ENCODE measurements around the gene GPD1. TPM values are rescaled to one million over a fixed set of nuclear protein-coding genes. Genes with fewer than 3 reads are reported as not detected.

The GPD1 gene
- total RNA-seq, 1 experiment from 2014 or later = 1.6 TPM

DNA sequence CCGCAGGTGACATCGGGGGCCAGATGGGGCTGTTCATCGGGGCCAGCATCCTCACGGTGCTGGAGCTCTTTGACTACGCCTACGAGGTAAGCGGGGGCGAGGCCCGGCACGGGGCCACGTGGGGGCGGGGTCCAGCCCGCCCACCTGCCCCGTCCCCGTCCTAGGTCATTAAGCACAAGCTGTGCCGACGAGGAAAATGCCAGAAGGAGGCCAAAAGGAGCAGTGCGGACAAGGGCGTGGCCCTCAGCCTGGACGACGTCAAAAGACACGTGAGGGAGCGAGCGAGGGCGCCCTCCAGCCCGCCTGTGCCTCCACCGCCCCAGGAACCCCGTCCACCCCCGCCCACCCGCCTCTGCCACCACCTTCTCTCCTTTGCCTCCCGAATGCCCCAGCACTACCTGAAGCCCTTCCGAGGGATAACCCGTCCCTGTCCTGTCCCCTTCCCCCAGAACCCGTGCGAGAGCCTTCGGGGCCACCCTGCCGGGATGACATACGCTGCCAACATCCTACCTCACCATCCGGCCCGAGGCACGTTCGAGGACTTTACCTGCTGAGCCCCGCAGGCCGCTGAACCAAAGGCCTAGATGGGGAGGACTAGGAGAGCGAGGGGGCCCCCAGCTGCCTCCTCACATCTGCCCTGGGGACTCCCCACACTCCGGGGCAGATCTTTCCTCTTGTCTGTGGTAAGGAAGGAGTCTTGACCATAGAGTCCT, 22.6 kb upstream of the GPD1 start:
- TF ChIP-seq CBX3 (IDR thresholded peaks at IDR 0.05; ENCODE audit: low read depth) = no peak
- no peak for TF ChIP-seq SIN3A (IDR thresholded peaks at IDR 0.05; ENCODE audit: low read depth)
- no peak for TF ChIP-seq POLR2AphosphoS5 (IDR thresholded peaks at IDR 0.05; ENCODE audit: low read depth, low read length)
- no peak for TF ChIP-seq EGR1 (IDR thresholded peaks at IDR 0.05; ENCODE audit: low read depth)
- CTCF ChIA-PET = no interaction called here
- Histone ChIP-seq H3K4me2 (ENCODE audit: low read length) (no peak overlapping the region), H3K36me3 (ENCODE audit: control insufficient read depth in 1 of 2, insufficient read depth in 2 of 2, low read length in 2 of 2) (0 out of 4 replicates have a peak, but pooled peaks cover 0 to 2% of the 10 kb centered on the region in 2 experiments), H3K4me1 (ENCODE audit: control insufficient read depth in 1 of 2, insufficient read depth in 2 of 2, low read length in 2 of 2) (peaks cover 5 to 21% of the 10 kb centered on the region in 2 experiments), H3K9me2 (ENCODE audit: insufficient read depth) (no peaks in the 10 kb centered on the region), H3K9me3 (ENCODE audit: control insufficient read depth in 1 of 2, insufficient read depth in 1 of 2, low read depth in 1 of 2, low read length in 2 of 2) (no peaks in the 10 kb centered on the region), H3K79me2 (ENCODE audit: insufficient read depth, low read length) (peaks cover 12% of the 10 kb centered on the region), H3K9ac (ENCODE audit: low read length) (no peak overlapping the region), H3K4me3 (replicated peaks in 1 of 2; ENCODE audit: low read depth in 1 of 2, low read length in 2 of 2) (no peak overlapping the region), H3K27me3 (ENCODE audit: insufficient read depth, low read length) (no peaks in the 10 kb centered on the region), H3K27ac (ENCODE audit: low read depth, low read length) (no peak overlapping the region), H4K20me1 (ENCODE audit: insufficient read depth) (no peaks in the 10 kb centered on the region), H2AFZ (ENCODE audit: low read depth, low read length, poor library complexity, severe bottlenecking) (no peak overlapping the region)
- RAD21 ChIA-PET (ENCODE audit: low non-redundant PET in 1 of 2, low total read pairs in 2 of 2, uncharacterized antibody in 2 of 2, unreplicated experiment in 2 of 2) = no interaction called here
- intact Hi-C loops (cut with micrococcal nuclease) = loop anchor here (10.0 kb wide), 1 partner anchor 324 kb away; the partner anchor contains the start of gene LARP4
- ATAC-seq = no peak
- POLR2A ChIA-PET = no interaction called here
- no peak for DNase-seq (ENCODE audit: low read depth, low spot score)
- no TSS peak for BruUV-seq (replicated peaks)

- CTCF ChIA-PET = no interaction called here
- BruUV-seq (replicated peaks) = no TSS peak
- RAD21 ChIA-PET (ENCODE audit: low non-redundant PET in 1 of 2, low total read pairs in 2 of 2, uncharacterized antibody in 2 of 2, unreplicated experiment in 2 of 2) = no interaction called here
Observed at GRCh38 chr12:50082644-50083043, 21.2 kb upstream of the GPD1 start.

More at GRCh38 chr12:50082644-50083043, 21.2 kb upstream of the GPD1 start:
- no peaks in the 10 kb centered on the region for H3K9me2 ChIP-seq (ENCODE audit: insufficient read depth)
- no peak for DNase-seq (ENCODE audit: low read depth, low spot score)
- no peak overlapping the region for H3K27ac ChIP-seq (ENCODE audit: low read depth, low read length)
- no peak for ATAC-seq
- no peak overlapping the region for H3K9ac ChIP-seq (ENCODE audit: low read length)
- H3K4me3 ChIP-seq (replicated peaks in 1 of 2; ENCODE audit: low read depth in 1 of 2, low read length in 2 of 2) = no peak overlapping the region
- H4K20me1 ChIP-seq (ENCODE audit: insufficient read depth) = no peaks in the 10 kb centered on the region
- peaks cover 5 to 21% of the 10 kb centered on the region in 2 experiments for H3K4me1 ChIP-seq (ENCODE audit: control insufficient read depth in 1 of 2, insufficient read depth in 2 of 2, low read length in 2 of 2)
- TF ChIP-seq, protein P1, sequence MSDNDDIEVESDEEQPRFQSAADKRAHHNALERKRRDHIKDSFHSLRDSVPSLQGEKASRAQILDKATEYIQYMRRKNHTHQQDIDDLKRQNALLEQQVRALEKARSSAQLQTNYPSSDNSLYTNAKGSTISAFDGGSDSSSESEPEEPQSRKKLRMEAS (IDR thresholded peaks at IDR 0.05) = no peak
- no peak for TF ChIP-seq EGR1 (IDR thresholded peaks at IDR 0.05; ENCODE audit: low read depth)
- no peak for TF ChIP-seq POLR2A (IDR thresholded peaks at IDR 0.05; ENCODE audit: borderline replicate concordance, extremely low read depth, insufficient read depth, insufficient read length)
- TF ChIP-seq POLR2AphosphoS5 (IDR thresholded peaks at IDR 0.05; ENCODE audit: low read depth, low read length) = no peak
- TF ChIP-seq CEBPB (IDR thresholded peaks at IDR 0.05; ENCODE audit: low read depth) = no peak
- TF ChIP-seq CBX3 (IDR thresholded peaks at IDR 0.05; ENCODE audit: low read depth) = no peak
- TF ChIP-seq ELF1 (IDR thresholded peaks at IDR 0.05; ENCODE audit: borderline replicate concordance, low read depth) = no peak
- no peak for TF ChIP-seq ZBTB33 (IDR thresholded peaks at IDR 0.05; ENCODE audit: extremely low read depth, insufficient replicate concordance, low read length)
- TF ChIP-seq ATF3 (IDR thresholded peaks at IDR 0.05) = no peak
- TF ChIP-seq SRF (IDR thresholded peaks at IDR 0.05; ENCODE audit: low read depth) = no peak
- TF ChIP-seq CTCF (IDR thresholded peaks at IDR 0.05 in 2 of 3, conservative IDR thresholded peaks at IDR 0.05 in 1 of 3; ENCODE audit: borderline replicate concordance in 1 of 3, insufficient read depth in 1 of 3, low read depth in 2 of 3, low read length in 2 of 3) = no peak
- no peak for TF ChIP-seq ZNF274 (IDR thresholded peaks at IDR 0.05; ENCODE audit: low read depth, low read length)
- no peak overlapping the region for H3K4me2 ChIP-seq (ENCODE audit: low read length)
- intact Hi-C loops (cut with micrococcal nuclease) = loop anchor here (10.0 kb wide), 1 partner anchor 322 kb away; the partner anchor contains the start of gene LARP4
- H3K27me3 ChIP-seq (ENCODE audit: insufficient read depth, low read length) = no peaks in the 10 kb centered on the region
- no peaks in the 10 kb centered on the region for H3K9me3 ChIP-seq (ENCODE audit: control insufficient read depth in 1 of 2, insufficient read depth in 1 of 2, low read depth in 1 of 2, low read length in 2 of 2)
- POLR2A ChIA-PET = interaction anchor here (0.6 kb wide), 1 partner anchor 221 kb away, joined by 3 read pairs; no protein-coding TSS in a partner anchor
- peaks cover 12 to 13% of the 10 kb centered on the region in 2 experiments for H3K36me3 ChIP-seq (ENCODE audit: control insufficient read depth in 1 of 2, insufficient read depth in 2 of 2, low read length in 2 of 2)
- H2AFZ ChIP-seq (ENCODE audit: low read depth, low read length, poor library complexity, severe bottlenecking) = no peak overlapping the region
- H3K79me2 ChIP-seq (ENCODE audit: insufficient read depth, low read length) = peaks cover 12% of the 10 kb centered on the region

All from HCT116 (cell line).